ENCODE results near the gene SHCBP1. TPM values are rescaled to one million over a fixed set of nuclear protein-coding genes. Genes with fewer than 3 reads are reported as not detected.

Gene SHCBP1
- total and polyA plus RNA-seq, 2 of the 13 experiments (the other 11 are each of a cell fraction or from before 2014, with no cell fraction given) = 15.7 to 33.0 TPM

- TF ChIP-seq ATF6 (CRISPR knock-in tag; conservative IDR thresholded peaks at IDR 0.05) = no peak
- no peak for TF ChIP-seq ZFAT (CRISPR knock-in tag; conservative IDR thresholded peaks at IDR 0.05)
- no peak for TF ChIP-seq ZBTB40 (IDR thresholded peaks at IDR 0.05)
- peak; percentile 89 for TF ChIP-seq ZBTB40 (CRISPR knock-in tag; IDR thresholded peaks at IDR 0.05)
- TF ChIP-seq MBD4 (IDR thresholded peaks at IDR 0.05; ENCODE audit: borderline replicate concordance, low read length) = no peak
- TF ChIP-seq DR1 (CRISPR knock-in tag; IDR thresholded peaks at IDR 0.05) = 0 out of 2 replicates have a peak, but pooled peaks have one; percentile 35
- peak; percentile 80 for TF ChIP-seq YEATS4 (CRISPR knock-in tag; IDR thresholded peaks at IDR 0.05; ENCODE audit: borderline replicate concordance)
- no peak for TF ChIP-seq TEAD2 (CRISPR knock-in tag; IDR thresholded peaks at IDR 0.05)
- TF ChIP-seq ZNF275 (CRISPR knock-in tag; IDR thresholded peaks at IDR 0.05; ENCODE audit: borderline replicate concordance) = no peak; the same call in 1 of the 2 replicates
- no peak; the same call in 1 of the 2 replicates for TF ChIP-seq E2F2 (CRISPR knock-in tag; IDR thresholded peaks at IDR 0.05; ENCODE audit: borderline replicate concordance)
- TF ChIP-seq ZNF660 (CRISPR knock-in tag; IDR thresholded peaks at IDR 0.05; ENCODE audit: borderline replicate concordance, low read depth) = no peak
- no peak for TF ChIP-seq CEBPB (IDR thresholded peaks at IDR 0.05; ENCODE audit: borderline replicate concordance, low read depth, low read length)
Measured at GRCh38 chr16:46621006-46621933, at the start of gene SHCBP1 (continued).

All from HepG2 (cell line).